Activated T-cell treated with anti-CD3 and anti-CD28 coated beads for 1 hour (primary cell): Measurements from ENCODE around the gene SLC22A12.

Experiments
- DNase-seq: peaks from one replicate; pipeline ENCODE4 v3.0.0-alpha.2; 2020; ENCODE audit warnings: low read depth

The SLC22A12 gene

GRCh38 chr11:64605656-64606585 lies 14.9 kb downstream of the SLC22A12 start:
- DNase-seq, result no peak

GRCh38 chr11:64606796-64607380 lies 15.9 kb downstream of the SLC22A12 start:
- DNase-seq, result no peak

- DNase-seq, result no peak
Measured at GRCh38 chr11:64607381-64607985, 16.5 kb downstream of the SLC22A12 start.

DNA sequence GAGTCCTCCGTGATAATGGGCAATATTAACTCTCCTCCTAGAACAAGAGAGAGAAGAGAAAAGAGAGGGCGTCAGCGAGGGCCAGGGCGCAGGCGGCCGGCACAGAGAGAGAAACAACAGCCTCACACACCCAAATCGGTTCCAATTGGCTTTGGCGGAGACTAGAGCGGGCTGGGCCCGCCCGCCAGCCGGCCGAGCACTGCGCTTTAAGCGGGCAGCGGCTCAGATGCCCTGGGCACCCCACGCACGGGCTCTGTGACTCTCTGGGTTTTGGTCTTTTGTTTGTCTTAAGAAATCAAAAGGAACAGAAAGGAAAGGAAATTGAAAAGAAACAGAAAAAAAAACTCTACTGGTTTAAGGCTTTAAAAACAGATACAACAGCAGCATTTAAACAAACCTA lies 17.0 kb downstream of the SLC22A12 start:
- DNase-seq, result no peak

DNA sequence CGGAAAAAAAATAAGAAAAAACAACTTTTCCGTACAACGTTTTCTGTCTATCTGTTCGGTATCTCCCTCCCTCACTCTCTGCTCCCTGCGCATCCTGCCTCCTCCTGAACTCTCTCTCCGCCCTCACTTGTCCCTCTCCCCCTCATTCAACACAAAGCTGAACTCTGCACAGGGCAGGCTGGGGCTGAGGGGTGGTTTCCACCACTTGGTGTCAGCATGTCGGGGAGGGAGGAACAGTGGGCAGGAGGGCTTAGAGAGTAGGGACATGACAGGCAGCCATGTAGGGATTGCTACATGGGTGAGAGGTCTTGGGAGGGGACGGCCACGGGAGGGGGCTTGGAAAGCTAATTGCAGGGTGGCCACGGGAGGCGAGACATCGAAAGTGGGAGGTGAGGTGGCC lies 17.6 kb downstream of the SLC22A12 start:
- DNase-seq, result no peak

- no peak for DNase-seq
Measured at GRCh38 chr11:64609436-64610047, 18.5 kb downstream of the SLC22A12 start.

- DNase-seq, result no peak
Measured at GRCh38 chr11:64610596-64610995, 19.6 kb downstream of the SLC22A12 start.

DNA sequence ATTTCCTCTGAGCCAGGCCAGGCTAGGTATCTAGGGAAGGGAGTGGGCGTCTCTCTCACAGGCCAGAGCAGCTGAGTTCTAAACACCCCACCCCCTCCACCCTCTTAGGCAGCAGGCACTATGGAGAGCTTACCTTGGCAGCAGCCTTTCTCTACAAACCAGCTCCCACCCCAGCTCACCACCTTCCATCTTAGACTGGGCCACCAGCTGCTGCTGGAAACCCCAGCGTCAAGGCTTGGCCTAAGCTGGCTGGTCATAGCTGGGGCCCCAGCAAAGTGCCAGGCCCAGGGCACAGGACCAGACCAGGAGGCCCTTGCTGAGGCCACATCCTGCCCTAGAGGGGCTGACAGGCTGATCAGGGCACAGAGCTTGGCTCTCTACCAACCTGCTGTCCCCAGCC lies 20.2 kb downstream of the SLC22A12 start:
- no peak for DNase-seq

DNA sequence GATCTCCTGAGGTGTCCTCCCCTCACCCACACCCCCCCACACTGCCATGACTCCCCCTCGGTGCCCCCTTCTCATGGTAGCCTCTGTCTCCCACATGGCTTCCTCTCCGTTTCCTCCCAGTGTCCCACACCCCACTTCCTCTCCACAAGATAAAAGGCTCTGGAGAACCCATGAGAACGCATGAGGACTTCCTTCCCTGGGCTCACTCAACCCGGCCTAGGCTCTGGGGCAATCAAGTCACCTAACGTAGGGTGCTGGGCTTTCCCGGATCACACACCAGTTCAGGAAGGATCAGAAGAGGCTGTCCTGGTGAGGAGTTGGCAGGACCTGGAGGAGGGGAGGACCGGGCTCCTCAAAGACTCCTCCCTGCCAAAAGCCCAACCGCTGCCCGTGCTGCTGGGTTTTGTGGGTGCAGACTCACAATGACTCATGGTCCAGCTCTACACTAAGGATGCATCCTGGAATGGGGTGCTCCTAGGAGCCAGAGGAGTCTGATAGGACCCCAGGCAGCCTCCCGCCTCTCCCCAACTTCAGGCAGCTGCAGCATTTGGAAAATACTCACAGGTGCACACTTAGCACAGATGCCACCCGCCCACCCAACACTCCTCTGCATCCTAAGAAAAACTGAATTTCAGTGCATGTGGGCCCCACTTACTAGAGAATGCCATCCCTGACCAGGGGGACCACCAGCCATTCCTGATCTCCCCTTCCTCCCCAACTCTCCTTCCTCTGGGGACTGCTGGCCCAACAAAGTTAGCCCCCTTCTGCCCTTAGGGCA lies 21.0 kb downstream of the SLC22A12 start:
- no peak for DNase-seq

DNA sequence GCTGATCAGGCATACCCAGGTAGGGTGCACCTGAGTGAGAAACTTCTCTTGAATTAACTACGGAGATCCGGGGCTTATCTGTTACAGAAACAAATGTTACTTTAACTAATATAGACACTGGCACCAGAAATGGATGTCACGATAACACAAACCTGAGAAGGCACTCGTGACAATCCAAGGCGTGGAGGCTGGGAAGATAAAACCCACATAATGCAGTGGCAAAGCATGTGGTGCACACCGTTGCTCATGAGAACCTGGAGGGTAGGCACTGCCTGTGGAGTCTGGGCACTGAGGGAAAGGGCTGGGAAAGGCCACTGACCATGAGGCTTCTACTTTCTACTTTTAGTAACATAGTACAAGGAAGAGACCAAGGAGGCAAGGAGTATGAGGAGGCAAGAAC lies 22.6 kb downstream of the SLC22A12 start:
- DNase-seq, result no peak

DNA sequence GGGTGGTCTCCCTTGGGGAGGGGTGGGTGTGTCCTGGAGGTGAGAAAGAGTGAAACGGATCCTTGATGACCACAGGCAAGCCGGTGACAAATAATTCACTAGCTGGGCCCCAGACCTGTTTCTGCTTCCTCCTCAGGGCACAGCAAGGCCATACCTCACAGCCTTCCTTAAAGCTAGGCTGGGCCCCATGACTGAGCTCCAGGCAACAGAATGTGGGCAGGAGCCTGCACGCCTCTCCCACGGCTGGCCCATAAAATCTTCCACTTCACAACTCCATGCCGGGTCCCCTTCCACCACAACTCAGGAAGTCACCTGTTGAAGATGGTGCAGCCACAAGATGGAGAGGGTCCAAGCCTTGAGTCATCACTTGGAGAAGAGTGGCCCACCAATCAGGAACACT lies 23.9 kb downstream of the SLC22A12 start:
- DNase-seq, result no peak

- DNase-seq, result no peak
Measured at GRCh38 chr11:64616817-64617216, 25.8 kb downstream of the SLC22A12 start.

- DNase-seq, result no peak
Measured at GRCh38 chr11:64619196-64619595, 28.2 kb downstream of the SLC22A12 start.

DNA sequence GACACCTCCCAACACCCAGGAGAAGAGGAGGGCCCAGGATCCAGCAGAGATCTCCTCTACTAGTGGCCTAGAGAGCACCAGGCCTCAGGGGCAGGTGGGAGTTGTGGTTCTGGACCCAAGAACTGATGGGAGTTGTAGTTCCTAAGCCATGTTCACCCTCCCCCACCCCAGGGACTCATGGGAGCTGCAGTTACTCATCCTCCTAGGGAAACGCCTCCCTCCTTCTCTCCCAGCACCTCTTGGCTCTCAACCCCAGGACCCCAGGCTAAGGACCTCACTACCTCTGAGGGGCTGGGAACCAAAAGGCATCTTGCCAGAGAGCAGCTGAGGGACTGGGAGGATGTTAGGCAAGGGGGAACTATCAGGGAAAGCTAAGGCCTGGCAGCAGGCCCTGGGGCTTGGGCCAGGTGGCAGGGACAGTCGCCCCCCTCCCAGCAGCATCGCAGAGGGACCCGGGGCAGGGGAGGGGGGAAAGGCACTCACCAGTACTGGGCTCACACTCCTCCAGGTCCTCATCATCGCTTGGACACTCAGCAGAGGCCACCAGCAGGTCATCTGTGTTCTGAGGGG lies 28.9 kb downstream of the SLC22A12 start:
- DNase-seq, result no peak

GRCh38 chr11:64620381-64620971 lies 29.5 kb downstream of the SLC22A12 start:
- no peak for DNase-seq

DNA sequence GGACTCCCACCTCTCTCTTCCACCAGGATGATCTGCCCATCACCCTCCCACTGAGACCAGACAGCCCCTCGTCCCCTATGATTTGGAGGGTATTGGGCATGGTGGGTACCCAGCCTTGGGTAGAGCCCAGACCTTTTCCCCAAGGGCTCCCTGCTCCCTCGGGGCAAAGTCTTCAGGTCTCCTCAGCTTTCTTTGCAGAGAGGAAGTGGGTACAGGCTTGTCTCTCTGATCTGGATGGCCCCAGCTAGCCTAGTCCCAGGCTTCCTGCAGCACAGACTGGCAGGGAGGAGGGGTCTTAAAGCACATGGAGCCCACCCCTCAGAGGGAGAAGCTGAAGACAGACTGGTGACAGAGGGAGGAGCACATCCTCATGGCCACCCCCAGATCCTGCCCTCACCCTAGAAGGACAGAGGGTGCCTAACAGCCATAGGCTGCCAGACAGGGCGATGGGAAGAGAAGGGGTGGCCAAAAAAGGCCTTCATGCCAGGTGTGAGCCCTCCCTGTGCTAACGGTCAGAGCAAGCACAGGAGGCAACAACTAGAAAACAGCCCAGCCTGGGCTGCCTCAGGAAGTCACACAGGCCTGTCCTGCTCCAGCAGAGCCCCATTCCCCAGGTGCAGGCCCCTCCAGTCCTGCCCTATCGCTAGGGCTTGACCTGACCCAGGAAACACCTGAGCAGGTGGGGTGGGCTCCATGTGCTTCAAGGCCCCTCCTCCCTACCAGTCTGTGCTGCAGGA lies 30.4 kb downstream of the SLC22A12 start:
- no peak for DNase-seq

GRCh38 chr11:64622681-64623080 lies 31.7 kb downstream of the SLC22A12 start:
- DNase-seq, result no peak

DNA sequence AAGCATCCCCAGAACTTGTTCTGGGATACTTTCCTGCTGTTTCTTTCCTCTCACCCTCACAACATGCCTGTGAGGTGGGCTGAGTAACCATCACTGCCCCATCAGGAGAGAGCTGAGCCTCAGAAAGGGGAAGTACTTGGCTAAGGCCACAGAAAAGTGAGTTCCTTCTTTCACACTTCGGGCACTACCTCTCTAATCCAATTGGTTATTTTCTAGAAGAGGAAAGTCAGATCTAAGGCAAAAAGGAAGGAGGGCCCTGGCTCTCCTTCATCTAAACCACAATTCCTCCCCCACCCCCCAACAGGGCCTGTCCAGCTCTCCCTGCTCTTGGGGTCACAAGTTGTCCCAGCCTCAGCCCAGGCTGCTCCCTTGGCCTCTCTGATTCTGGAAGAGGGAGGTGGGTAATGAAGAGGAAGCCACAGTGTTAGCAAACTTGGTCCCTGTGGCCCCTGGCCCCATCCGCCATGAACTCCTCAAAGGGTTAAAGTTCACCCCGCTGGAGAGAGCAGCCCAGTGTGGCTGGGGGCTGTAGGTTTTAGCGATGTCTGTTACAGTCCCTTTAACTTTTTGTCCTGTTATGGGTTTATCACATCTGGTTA lies 34.0 kb downstream of the SLC22A12 start:
- DNase-seq, result no peak

DNA sequence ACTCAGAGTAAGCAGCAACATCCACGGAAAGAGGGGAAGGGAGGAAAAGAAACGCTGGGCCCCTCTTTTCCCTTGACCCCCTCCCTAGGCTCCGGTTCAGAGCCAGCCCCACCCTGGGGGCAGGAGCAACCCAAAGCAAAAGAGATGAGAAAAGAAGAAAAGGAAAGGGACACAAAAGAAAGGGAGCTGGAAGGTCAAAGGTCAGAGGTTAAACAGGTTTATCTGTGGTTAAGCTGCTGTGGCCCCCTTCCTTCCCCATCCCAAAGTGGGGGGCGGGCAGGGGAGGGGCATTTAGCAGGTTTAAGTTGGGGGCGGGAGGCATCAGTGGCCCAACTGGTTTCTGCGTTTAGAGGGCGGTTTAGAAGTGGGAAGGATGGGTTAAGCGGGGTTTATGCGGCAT lies 35.6 kb downstream of the SLC22A12 start:
- no peak for DNase-seq

DNA sequence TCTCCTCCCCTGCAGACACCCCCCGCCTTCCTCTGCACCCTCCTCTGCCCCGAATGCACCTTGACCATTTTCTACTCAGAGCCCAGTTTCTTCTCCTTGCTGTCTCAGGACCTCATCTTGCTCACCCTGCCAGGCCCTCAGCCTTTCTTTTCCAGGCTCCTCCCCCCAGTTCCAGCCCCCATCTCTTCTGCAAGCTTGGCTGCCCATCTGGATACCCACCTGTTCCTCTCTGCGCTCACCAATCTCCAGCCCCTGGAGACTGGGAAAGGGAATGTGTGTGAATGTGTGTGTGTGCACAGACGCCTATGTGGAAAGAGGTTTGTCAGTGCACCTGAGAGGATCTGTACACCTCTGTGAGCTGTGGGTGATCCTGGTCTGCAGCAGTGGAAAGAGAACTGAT lies 36.4 kb downstream of the SLC22A12 start:
- DNase-seq, result no peak
